Activated CD8-positive, alpha-beta memory T cell treated with anti-CD3 and anti-CD28 coated beads, Interleukin-2, amount 10 ng/mL, durations not matched to agents 7 days and 5 days (primary cell): ENCODE results near the gene IFNGR1. TPM values are rescaled to one million over a fixed set of nuclear protein-coding genes. Genes with fewer than 3 reads are reported as not detected.
"Not testable (repeated sequence)": the region's sequence is repeated elsewhere in the genome, so short reads cannot be mapped to it uniquely, and the experiment has no call there.

Experiments
- ATAC-seq: fragments of 150-1000 bp; cut with Tn5 transposase; one replicate; pipeline ENCODE4 v1.10.0; 2021; ENCODE audit warnings: moderate library complexity
- CTCF ChIA-PET: fragments of 350-600 bp; sonication (Branson Sonifier 250); formaldehyde crosslinking; loops from one replicate; lab custom pipeline; 2021; ENCODE audit warnings: antibody characterized with exemption; lab: Charles Lee
- DNase-seq: peaks from one replicate; pipeline ENCODE4 v3.0.0-alpha.2; 2020
- H3K27ac Mint-ChIP-seq: one replicate; pipeline ENCODE4 v1.8.0; 2021; ENCODE audit warnings: mild to moderate bottlenecking, mixed read lengths
- H3K27me3 Mint-ChIP-seq: one replicate; pipeline ENCODE4 v1.8.0; 2021; ENCODE audit warnings: mixed read lengths
- H3K36me3 Mint-ChIP-seq: one replicate; pipeline ENCODE4 v1.8.0; 2021; ENCODE audit warnings: mild to moderate bottlenecking, mixed read lengths
- H3K4me1 Mint-ChIP-seq: one replicate; pipeline ENCODE4 v1.8.0; 2021; ENCODE audit warnings: mixed read lengths
- H3K4me3 Mint-ChIP-seq: one replicate; pipeline ENCODE4 v1.8.0; 2021; ENCODE audit warnings: mild to moderate bottlenecking, moderate library complexity, mixed read lengths
- H3K9me3 Mint-ChIP-seq: one replicate; pipeline ENCODE4 v1.8.0; 2022; ENCODE audit warnings: low read depth, mixed read lengths
- total RNA-seq, 2 experiments: library from RNA; stranded (reverse); gene quantifications; one replicate each; pipeline ENCODE4 v1.2.3, GENCODE V29; 2021

IFNGR1 gene
- total RNA-seq, 2 experiments from 2014 or later: 13.3 to 18.2 TPM

DNA sequence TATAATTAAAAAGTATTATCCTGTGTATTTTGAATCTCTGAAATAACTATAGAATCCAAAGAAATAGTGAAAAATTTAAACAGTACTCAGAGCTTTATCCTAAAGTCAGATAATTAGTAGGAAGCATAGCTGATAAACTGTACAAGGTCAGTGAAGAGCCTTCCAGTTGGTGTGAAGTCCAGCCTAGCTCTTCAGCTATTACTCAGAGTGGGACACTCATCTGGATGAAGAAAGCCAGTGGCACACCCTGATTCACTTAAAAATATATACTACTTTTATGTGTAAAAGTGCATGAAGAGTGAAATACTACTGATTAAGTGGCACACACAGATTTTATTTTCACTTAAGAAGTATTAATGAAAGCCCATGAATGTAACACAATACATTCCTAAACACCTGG is 3.1 kb downstream of the IFNGR1 start:
- Mint-ChIP-seq H3K27me3 (no peaks in the 10 kb centered on the region), H3K4me1 (peaks cover 39% of the 10 kb centered on the region), H3K4me3 (no peak overlapping the region), H3K9me3 (no peaks in the 10 kb centered on the region), H3K36me3 (peaks cover 28% of the 10 kb centered on the region), H3K27ac (no peak overlapping the region)
- ATAC-seq: no peak
- CTCF ChIA-PET: no interaction called here
- DNase-seq: no peak

DNA sequence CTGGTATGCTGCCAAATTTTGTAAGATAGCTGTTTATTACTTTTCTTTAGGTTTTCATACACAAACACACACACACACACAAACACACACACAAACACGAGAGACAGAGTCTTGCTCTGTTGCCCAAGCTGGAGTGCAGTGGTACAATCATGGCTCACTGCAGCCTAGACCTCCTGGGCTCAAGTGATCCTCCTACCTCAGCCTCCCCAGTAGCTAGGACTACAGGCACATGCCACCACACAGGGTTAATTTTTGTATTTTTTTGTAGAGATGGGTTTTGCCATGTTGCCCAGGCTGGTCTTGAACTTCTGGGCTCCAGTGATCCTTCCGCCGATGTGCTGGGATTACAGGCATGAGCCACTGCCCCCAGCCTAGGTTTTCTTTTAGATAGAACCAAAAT is 3.6 kb downstream of the IFNGR1 start:
- H3K4me3 Mint-ChIP-seq, ATAC-seq, H3K27ac Mint-ChIP-seq, H3K27me3 Mint-ChIP-seq, CTCF ChIA-PET, H3K9me3 Mint-ChIP-seq, DNase-seq: not testable (repeated sequence)
- H3K36me3 Mint-ChIP-seq: peaks cover 30% of the 10 kb centered on the region
- peaks cover 39% of the 10 kb centered on the region for H3K4me1 Mint-ChIP-seq

DNA sequence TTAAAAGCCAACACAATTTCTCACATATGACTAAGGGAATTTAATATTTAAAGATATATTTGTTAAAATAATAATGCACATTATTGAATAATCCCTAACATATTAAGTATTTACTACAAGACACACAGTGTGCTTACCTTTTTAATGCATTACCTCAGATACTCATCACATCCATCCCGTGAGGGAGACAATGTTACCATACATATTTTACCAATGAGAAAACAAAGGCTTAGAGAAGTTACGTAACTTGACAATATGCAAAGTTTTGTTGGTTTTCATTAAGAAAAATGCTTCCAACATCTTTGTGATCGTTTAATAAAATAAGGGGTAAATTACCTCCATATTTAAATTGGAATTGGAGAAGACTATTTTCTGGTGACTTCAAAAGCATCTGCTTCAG is 4.3 kb downstream of the IFNGR1 start:
- Mint-ChIP-seq H3K36me3 (peaks cover 35% of the 10 kb centered on the region), H3K27ac (no peak overlapping the region), H3K9me3 (peaks cover 2% of the 10 kb centered on the region), H3K4me1 (peaks cover 37% of the 10 kb centered on the region), H3K27me3 (no peaks in the 10 kb centered on the region), H3K4me3 (no peak overlapping the region)
- DNase-seq: no peak
- CTCF ChIA-PET: interaction anchor here (1.0 kb wide), 1 partner anchor 18 kb away, joined by 3 read pairs; no protein-coding TSS in a partner anchor
- ATAC-seq: no peak

DNA sequence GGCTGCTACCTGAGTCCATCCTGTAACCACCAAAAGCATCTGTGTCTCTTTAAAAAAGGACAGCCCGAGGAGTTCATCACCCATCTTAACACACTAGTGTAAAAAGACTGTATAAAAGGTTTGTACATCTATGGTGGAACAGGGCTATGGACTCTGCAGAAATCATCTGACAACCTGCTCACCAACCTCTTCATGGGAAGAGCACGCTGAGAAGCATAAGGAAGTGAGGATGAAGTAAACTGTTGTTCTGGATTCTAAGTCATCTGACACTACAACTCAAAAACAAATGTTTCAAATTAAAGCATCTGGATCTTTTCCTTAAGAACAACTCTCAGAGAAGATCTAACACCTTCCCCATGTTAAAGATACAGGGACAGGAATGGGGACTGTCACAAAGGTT is 5.4 kb downstream of the IFNGR1 start:
- DNase-seq (no peak), ATAC-seq (no peak)
- CTCF ChIA-PET: interaction anchor here (0.9 kb wide), 1 partner anchor 20 kb away, joined by 4 read pairs; no protein-coding TSS in a partner anchor
- Mint-ChIP-seq H3K9me3 (peaks cover 7% of the 10 kb centered on the region), H3K27me3 (no peaks in the 10 kb centered on the region), H3K36me3 (peaks cover 45% of the 10 kb centered on the region), H3K4me1 (peaks cover 31% of the 10 kb centered on the region), H3K27ac (no peak overlapping the region), H3K4me3 (no peak overlapping the region)

DNA sequence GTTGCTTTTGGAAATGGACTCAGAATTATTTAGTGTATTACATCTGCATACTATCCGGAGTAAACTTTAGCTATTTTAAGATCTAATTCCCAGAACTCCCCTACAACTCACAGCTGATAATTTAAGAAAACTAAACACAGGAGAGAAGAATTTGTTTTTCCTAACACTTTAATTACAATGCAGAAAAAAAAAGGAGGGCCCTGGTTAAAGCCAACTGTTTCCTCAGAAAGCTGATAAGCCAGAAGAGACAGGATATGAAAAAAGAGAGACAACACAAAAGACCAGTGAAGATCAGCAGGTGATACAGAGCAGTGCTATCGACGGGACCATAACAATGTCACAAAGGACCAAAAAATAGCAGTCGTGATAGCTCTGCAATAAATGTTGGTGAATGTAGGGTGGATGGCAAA is 5.8 kb downstream of the IFNGR1 start:
- H3K36me3 Mint-ChIP-seq: peaks cover 45% of the 10 kb centered on the region
- DNase-seq: no peak
- no peaks in the 10 kb centered on the region for H3K27me3 Mint-ChIP-seq
- ATAC-seq: no peak
- no peak overlapping the region for H3K27ac Mint-ChIP-seq
- peaks cover 7% of the 10 kb centered on the region for H3K9me3 Mint-ChIP-seq
- H3K4me3 Mint-ChIP-seq: no peak overlapping the region
- H3K4me1 Mint-ChIP-seq: peaks cover 27% of the 10 kb centered on the region
- CTCF ChIA-PET: interaction anchor here (0.9 to 1.0 kb wide), 2 partner anchors 10 to 19 kb away, joined by 4 read pairs; no protein-coding TSS in a partner anchor

DNA sequence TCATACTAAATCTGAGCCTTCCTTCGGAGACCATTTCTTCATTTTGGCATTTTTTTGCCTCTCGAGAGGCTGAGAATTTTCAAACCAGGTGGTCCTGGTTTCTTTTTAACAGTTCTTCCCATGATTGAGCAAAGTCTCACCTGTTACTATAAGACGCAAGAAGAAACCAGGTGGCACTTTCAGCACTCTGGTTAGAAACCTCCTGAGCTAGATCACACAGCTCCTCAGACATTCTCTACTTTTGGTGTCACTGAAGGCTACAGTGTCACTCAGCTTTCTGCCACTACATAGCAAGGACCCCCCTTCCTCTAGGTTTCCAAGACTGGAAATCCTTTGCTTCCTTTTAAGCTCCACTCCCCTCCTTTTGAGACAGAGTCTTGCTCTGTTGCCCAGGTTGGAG is 7.3 kb downstream of the IFNGR1 start:
- CTCF ChIA-PET: no interaction called here
- DNase-seq (no peak), ATAC-seq (no peak)
- H3K4me3 Mint-ChIP-seq: no peak overlapping the region
- no peaks in the 10 kb centered on the region for H3K27me3 Mint-ChIP-seq
- peaks cover 18% of the 10 kb centered on the region for H3K4me1 Mint-ChIP-seq
- no peak overlapping the region for H3K27ac Mint-ChIP-seq
- H3K9me3 Mint-ChIP-seq: peaks cover 12% of the 10 kb centered on the region
- peaks cover 54% of the 10 kb centered on the region for H3K36me3 Mint-ChIP-seq

DNA sequence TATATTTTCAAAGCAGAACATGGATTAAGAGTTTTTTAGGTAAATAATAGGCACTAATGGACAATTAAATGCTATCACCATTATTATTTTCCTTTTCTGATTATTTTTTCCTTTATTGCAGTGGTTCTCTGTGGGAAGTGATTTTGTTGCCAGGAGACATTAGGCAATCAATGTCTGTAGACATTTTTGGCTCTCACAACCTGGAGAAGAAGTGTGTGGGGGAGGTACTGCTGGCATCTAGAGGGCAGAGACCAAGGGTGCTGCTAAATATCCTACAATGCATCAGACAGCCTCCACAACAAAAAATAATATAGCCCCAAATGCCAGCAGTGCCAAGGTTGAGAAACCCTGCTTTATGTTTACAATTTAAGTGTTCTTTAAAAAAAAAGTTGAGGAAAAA is 8.3 kb downstream of the IFNGR1 start:
- DNase-seq: no peak
- ATAC-seq: no peak
- Mint-ChIP-seq H3K36me3 (peaks cover 60% of the 10 kb centered on the region), H3K27ac (no peak overlapping the region), H3K4me3 (no peak overlapping the region), H3K4me1 (peaks cover 17% of the 10 kb centered on the region), H3K27me3 (no peaks in the 10 kb centered on the region), H3K9me3 (peaks cover 12% of the 10 kb centered on the region)
- CTCF ChIA-PET: no interaction called here

DNA sequence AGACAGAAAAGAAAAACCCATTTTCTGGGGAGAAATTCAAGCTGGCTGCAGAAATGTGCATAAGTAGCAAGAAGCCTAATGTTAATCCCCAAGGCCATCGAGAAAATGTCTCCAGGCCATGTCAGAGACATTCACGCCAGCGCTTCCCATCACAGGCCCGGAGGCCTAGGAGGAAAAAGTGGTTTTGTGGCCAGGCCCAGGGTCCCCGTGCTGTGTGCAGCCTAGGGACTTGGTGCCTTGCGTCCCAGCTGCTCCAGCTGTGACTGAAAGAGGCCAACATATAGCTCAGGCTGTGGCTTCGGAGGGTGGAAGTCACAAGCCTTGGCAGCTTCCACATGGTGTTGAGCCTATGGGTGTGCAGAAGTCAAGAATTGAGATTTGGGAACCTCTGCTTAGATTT is 10.9 kb downstream of the IFNGR1 start:
- Mint-ChIP-seq H3K4me1 (peaks cover 4% of the 10 kb centered on the region), H3K9me3 (peaks cover 12% of the 10 kb centered on the region), H3K27ac (no peak overlapping the region), H3K27me3 (no peaks in the 10 kb centered on the region), H3K36me3 (peaks cover 57% of the 10 kb centered on the region), H3K4me3 (no peak overlapping the region)
- CTCF ChIA-PET: interaction anchor here (1.5 kb wide), 1 partner anchor 114 kb away, joined by 3 read pairs; no protein-coding TSS in a partner anchor
- DNase-seq: no peak
- no peak for ATAC-seq

DNA sequence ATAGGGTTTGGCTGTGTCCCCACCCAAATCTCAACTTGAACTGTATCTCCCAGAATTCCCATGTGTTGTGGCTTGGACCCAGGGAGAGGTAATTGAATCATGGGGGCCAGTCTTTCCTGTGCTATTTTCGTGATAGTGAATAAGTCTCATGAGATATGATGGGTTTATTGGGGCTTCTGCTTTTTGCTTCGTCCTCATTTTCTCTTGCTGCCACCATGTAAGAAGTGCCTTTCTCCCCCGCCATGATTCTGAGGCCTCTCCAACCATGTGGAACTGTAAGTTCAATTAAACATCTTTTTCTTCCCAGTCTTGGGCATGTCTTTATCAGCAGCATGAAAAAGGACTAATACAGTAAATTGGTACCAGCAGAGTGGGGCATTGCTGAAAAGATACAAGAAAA is 11.7 kb downstream of the IFNGR1 start:
- H3K27me3 Mint-ChIP-seq, H3K27ac Mint-ChIP-seq, ATAC-seq, DNase-seq, H3K4me1 Mint-ChIP-seq, H3K4me3 Mint-ChIP-seq: not testable (repeated sequence)
- H3K9me3 Mint-ChIP-seq: peaks cover 12% of the 10 kb centered on the region
- CTCF ChIA-PET: interaction anchor here (1.5 kb wide), 1 partner anchor 113 kb away, joined by 3 read pairs; no protein-coding TSS in a partner anchor
- peaks cover 58% of the 10 kb centered on the region for H3K36me3 Mint-ChIP-seq

DNA sequence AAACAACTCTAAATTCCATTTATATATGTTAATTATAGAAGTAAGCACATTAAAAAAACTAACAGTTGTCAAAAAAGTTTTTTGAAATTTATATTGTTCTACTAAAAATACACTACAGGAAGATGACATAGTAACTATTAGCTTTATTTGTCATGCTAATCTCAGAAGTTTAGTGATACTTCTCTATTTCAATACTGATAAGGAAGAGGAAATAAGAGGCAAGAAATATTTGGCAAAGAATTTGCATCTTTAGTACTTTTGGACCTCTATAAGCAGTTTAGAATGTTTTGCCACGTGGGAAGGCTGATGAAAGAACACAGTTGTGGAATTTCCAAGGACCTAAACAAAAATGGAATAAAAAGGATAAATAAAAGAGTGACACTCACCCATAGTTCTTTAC is 12.6 kb downstream of the IFNGR1 start:
- ATAC-seq (no peak), DNase-seq (no peak)
- CTCF ChIA-PET: no interaction called here
- Mint-ChIP-seq H3K9me3 (peaks cover 12% of the 10 kb centered on the region), H3K27ac (no peak overlapping the region), H3K27me3 (no peaks in the 10 kb centered on the region), H3K36me3 (peaks cover 55% of the 10 kb centered on the region), H3K4me1 (no peaks in the 10 kb centered on the region), H3K4me3 (no peak overlapping the region)

DNA sequence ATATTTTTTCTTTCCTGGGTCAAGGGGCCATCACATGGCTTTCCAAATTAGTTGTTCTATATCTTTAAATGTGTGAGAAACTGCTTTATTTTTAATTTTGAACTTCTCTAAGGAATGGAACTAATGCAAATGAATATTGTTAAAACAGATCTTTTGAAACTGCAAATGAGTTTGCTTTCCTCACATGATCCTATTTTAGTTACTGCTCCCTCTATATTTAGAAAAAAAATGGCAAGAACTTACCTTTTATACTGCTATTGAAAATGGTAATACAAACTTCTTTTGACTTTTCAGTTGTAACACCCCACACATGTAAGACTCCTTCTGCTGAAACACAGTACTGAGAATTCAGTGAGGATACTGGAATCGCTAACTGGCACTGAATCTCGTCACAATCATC is 15.9 kb downstream of the IFNGR1 start:
- H3K9me3 Mint-ChIP-seq: peaks cover 5% of the 10 kb centered on the region
- CTCF ChIA-PET: no interaction called here
- H3K4me1 Mint-ChIP-seq: no peaks in the 10 kb centered on the region
- peaks cover 49% of the 10 kb centered on the region for H3K36me3 Mint-ChIP-seq
- H3K4me3 Mint-ChIP-seq: no peak overlapping the region
- ATAC-seq (no peak), DNase-seq (no peak)
- H3K27ac Mint-ChIP-seq: no peak overlapping the region
- H3K27me3 Mint-ChIP-seq: no peaks in the 10 kb centered on the region

DNA sequence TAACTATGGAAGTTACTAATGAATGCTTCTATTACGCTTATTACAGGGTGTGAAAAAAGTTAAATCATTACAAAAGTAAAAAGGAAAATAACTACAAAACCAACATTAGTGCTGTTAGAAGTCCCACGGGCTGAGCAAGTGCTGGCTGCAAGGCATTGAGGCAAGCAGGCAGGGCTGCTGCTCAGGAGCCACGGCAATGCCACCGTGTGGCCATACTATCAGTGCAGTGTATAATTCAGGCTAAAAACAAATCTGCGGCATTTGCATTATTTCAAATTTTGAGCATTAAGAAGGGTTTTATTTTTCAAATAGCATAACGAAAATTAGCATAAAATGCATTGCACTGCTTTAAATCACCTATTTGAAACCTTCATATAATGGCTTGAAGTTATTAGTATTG is 17.1 kb downstream of the IFNGR1 start:
- ATAC-seq (no peak), DNase-seq (no peak)
- no peak overlapping the region for H3K4me3 Mint-ChIP-seq
- no peaks in the 10 kb centered on the region for H3K27me3 Mint-ChIP-seq
- H3K36me3 Mint-ChIP-seq: peaks cover 48% of the 10 kb centered on the region
- H3K9me3 Mint-ChIP-seq: no peaks in the 10 kb centered on the region
- H3K27ac Mint-ChIP-seq: no peak overlapping the region
- H3K4me1 Mint-ChIP-seq: no peaks in the 10 kb centered on the region
- CTCF ChIA-PET: no interaction called here

DNA sequence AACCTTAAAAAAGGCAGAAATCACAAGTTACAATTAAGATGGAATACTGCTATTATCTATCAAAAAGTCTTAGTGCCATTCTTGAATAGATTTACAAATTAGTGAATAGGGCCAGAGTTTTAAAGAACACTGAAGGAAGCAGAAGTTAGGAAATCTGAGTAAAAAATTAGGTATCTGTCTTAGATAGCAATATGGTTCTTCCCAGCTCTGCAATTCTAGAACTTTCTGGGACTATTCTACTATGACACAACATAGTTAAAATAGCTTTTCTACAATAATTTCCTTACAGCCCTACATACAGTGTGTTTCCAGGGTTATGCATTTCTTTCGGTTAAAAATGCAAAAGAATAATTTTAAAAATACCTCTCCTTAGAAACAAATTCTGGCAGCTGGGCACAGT is 18.2 kb downstream of the IFNGR1 start:
- Mint-ChIP-seq H3K36me3 (peaks cover 46% of the 10 kb centered on the region), H3K27me3 (no peaks in the 10 kb centered on the region), H3K4me1 (no peaks in the 10 kb centered on the region), H3K27ac (no peak overlapping the region), H3K4me3 (no peak overlapping the region), H3K9me3 (no peaks in the 10 kb centered on the region)
- ATAC-seq: no peak
- DNase-seq: no peak
- CTCF ChIA-PET: interaction anchor here (0.8 kb wide), 1 partner anchor 40 kb away, joined by 3 read pairs; no protein-coding TSS in a partner anchor

DNA sequence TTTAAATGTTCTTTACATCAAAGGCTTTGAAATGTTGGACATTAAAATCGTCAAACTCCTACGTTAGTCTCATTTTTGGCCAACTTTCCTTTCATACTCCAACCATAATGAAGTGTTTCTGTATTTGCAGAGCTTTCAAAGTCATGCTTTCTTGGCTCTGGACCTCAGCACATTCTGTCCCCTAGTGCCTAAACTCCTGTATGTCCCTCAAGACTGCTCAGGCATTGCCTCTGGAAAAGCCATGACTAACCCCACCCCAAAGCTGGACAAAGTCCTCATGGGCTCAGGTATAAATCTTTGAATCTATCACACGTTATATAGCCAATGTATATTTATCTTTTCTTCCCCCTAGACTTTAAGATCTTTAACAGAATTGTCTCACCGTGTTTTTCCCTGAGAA is 18.9 kb downstream of the IFNGR1 start:
- CTCF ChIA-PET: interaction anchor here (0.8 kb wide), 1 partner anchor 39 kb away, joined by 3 read pairs; no protein-coding TSS in a partner anchor
- ATAC-seq: no peak
- Mint-ChIP-seq H3K9me3 (no peaks in the 10 kb centered on the region), H3K4me1 (no peaks in the 10 kb centered on the region), H3K36me3 (peaks cover 42% of the 10 kb centered on the region), H3K27ac (no peak overlapping the region), H3K4me3 (no peak overlapping the region), H3K27me3 (no peaks in the 10 kb centered on the region)
- no peak for DNase-seq
